ENCODE results near the gene UCHL5.
A peak's percentile ranks its signal among the peaks of the same experiment; 100 is the strongest.

Gene UCHL5

DNA sequence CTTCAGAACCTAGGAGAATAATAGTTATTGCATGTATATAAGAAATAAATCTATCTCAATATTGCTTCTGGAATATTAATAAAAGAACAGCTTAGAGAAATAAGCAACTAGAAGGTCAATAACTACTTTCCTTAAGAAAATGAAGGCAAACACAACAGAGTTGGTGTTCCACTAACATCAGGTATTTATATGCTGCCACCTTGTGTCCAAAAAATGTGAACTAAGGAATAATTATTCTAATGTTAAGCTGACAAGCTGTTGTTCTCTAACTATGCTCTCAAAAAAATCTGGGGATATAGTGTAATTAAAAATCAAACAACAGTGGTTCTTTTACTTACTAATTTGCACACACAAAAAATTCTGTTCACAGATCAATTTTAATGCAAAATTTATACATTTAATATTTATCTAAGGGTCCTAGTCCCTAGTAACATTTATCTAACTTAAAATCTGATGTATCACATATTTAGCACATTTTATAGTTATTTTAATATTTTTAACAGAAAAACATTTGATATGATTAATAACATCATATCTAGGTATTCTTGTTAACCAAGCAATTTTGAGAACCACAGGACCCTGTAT is 39.6 kb downstream of the UCHL5 start:
- Histone ChIP-seq H3K36me3 (no peaks in the 10 kb centered on the region), H3K9me3 (no peaks in the 10 kb centered on the region), H3K4me3 (ENCODE audit: low read depth in 1 of 2, low read length in 1 of 2) (no peak overlapping the region), H3K27me3 (no peaks in the 10 kb centered on the region), H3K27ac (peak overlapping the region; percentile 67), H3K4me1 (ENCODE audit: control insufficient read depth in 1 of 2, insufficient read depth in 1 of 2, low read depth in 1 of 2, low read length in 1 of 2) (peaks cover 16% of the 10 kb centered on the region in 2 experiments)
- TF ChIP-seq, protein P1, sequence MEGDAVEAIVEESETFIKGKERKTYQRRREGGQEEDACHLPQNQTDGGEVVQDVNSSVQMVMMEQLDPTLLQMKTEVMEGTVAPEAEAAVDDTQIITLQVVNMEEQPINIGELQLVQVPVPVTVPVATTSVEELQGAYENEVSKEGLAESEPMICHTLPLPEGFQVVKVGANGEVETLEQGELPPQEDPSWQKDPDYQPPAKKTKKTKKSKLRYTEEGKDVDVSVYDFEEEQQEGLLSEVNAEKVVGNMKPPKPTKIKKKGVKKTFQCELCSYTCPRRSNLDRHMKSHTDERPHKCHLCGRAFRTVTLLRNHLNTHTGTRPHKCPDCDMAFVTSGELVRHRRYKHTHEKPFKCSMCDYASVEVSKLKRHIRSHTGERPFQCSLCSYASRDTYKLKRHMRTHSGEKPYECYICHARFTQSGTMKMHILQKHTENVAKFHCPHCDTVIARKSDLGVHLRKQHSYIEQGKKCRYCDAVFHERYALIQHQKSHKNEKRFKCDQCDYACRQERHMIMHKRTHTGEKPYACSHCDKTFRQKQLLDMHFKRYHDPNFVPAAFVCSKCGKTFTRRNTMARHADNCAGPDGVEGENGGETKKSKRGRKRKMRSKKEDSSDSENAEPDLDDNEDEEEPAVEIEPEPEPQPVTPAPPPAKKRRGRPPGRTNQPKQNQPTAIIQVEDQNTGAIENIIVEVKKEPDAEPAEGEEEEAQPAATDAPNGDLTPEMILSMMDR (IDR thresholded peaks at IDR 0.05), result no peak

- Histone ChIP-seq H3K27ac (peak overlapping the region; percentile 34), H3K9me3 (no peaks in the 10 kb centered on the region), H3K4me3 (ENCODE audit: low read depth in 1 of 2, low read length in 1 of 2) (no peak overlapping the region), H3K4me1 (ENCODE audit: control insufficient read depth in 1 of 2, insufficient read depth in 1 of 2, low read depth in 1 of 2, low read length in 1 of 2) (peaks cover 27 to 33% of the 10 kb centered on the region in 2 experiments), H3K36me3 (no peaks in the 10 kb centered on the region), H3K27me3 (no peaks in the 10 kb centered on the region)
- TF ChIP-seq, protein P1 (IDR thresholded peaks at IDR 0.05), result no peak
Observed at GRCh38 chr1:193016788-193017187, 42.4 kb downstream of the UCHL5 start.

- TF ChIP-seq, protein P1 (IDR thresholded peaks at IDR 0.05), result no peak
- no peak overlapping the region for H3K4me3 ChIP-seq (ENCODE audit: low read depth in 1 of 2, low read length in 1 of 2)
- H3K36me3 ChIP-seq, result no peaks in the 10 kb centered on the region
- no peak overlapping the region for H3K27ac ChIP-seq
- H3K4me1 ChIP-seq (ENCODE audit: control insufficient read depth in 1 of 2, insufficient read depth in 1 of 2, low read depth in 1 of 2, low read length in 1 of 2), result peaks cover 26 to 33% of the 10 kb centered on the region in 2 experiments
- no peaks in the 10 kb centered on the region for H3K27me3 ChIP-seq
- no peaks in the 10 kb centered on the region for H3K9me3 ChIP-seq
Observed at GRCh38 chr1:193014400-193014799, 44.8 kb downstream of the UCHL5 start.

DNA sequence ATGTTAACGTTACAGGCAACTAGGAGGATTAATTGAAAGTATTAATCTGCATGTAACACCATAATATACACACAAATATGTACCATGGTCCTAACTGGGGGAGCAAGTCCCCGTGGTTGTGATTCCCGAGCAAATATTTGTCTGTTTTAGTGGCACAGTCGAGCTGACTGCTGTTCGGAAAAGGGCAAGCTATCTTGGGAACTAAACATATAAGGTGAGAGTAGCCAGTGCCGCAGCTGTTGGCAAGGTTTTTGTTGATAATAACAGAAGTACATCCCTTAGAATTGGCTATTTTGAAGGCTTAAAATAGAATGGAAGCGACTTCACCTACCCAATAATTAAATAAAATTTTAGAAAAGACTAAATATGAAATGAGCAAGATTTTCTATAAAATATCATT is 45.5 kb downstream of the UCHL5 start:
- Histone ChIP-seq H3K36me3 (no peaks in the 10 kb centered on the region), H3K4me3 (ENCODE audit: low read depth in 1 of 2, low read length in 1 of 2) (no peak overlapping the region), H3K9me3 (no peaks in the 10 kb centered on the region), H3K4me1 (ENCODE audit: control insufficient read depth in 1 of 2, insufficient read depth in 1 of 2, low read depth in 1 of 2, low read length in 1 of 2) (peaks cover 20 to 26% of the 10 kb centered on the region in 2 experiments), H3K27ac (peak overlapping the region; percentile 69), H3K27me3 (no peaks in the 10 kb centered on the region)
- TF ChIP-seq, protein P1 (IDR thresholded peaks at IDR 0.05), result no peak

DNA sequence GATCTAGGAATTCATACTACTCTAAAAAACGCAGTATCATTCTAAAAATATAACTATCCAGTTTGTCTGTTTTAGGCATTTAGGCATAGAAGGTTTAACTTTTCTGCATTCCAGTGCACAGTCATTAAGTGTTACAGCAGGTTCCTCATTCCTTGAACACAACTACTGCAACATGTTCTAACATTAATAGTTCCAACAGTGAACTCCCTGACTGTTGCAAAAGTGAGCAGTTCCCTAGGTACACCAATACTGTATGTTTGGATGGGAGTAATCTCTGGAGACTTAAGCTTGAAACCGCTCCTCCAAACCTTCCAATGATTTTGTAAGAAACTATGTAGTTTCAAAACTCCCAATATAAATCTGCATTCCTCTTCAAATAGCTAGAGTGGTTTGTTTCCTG is 46.2 kb downstream of the UCHL5 start:
- H3K4me3 ChIP-seq (ENCODE audit: low read depth in 1 of 2, low read length in 1 of 2), result no peak overlapping the region
- TF ChIP-seq, protein P1 (IDR thresholded peaks at IDR 0.05), result no peak
- no peaks in the 10 kb centered on the region for H3K9me3 ChIP-seq
- H3K36me3 ChIP-seq, result no peaks in the 10 kb centered on the region
- peaks cover 16 to 21% of the 10 kb centered on the region in 2 experiments for H3K4me1 ChIP-seq (ENCODE audit: control insufficient read depth in 1 of 2, insufficient read depth in 1 of 2, low read depth in 1 of 2, low read length in 1 of 2)
- peak overlapping the region; percentile 69 for H3K27ac ChIP-seq
- no peaks in the 10 kb centered on the region for H3K27me3 ChIP-seq

All from neutrophil (primary cell).